ENCODE measurements around the gene FAXDC2.

The FAXDC2 gene

DNA sequence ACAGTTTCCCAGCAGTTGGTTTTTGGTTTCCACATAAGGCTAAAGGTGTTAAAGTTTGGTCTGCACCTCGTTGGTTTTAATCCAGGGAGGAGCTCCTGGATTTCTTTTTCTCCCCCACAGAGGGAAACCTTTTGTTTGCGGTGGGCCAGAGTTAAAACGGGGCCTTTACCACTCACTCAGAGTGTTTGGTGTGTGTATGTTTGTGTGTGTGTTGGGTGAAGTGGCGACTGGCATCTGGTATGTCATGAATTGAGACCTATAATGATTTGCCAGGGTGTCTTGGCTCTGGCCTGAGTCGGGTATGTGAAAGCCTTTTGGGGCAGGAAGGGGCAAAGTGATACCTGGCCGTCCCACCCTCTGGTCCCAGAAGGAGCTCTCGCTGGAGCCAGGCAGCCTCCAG lies 30.9 kb downstream of the FAXDC2 start:
- peaks cover 29 to 60% of the 10 kb centered on the region in 2 donors for H3K36me3 ChIP-seq (ENCODE audit: control insufficient read depth in 2 of 2, insufficient read depth in 2 of 2, low read length in 2 of 2)
- no peaks in the 10 kb centered on the region for H3K9me3 ChIP-seq (ENCODE audit: control insufficient read depth in 2 of 2, low read length in 2 of 2)
- H3K9ac ChIP-seq (ENCODE audit: low read depth in 1 of 2, low read length in 2 of 2): no peak overlapping the region
- no peak overlapping the region for H3K4me3 ChIP-seq (ENCODE audit: low read length in 2 of 2)
- H3K27ac ChIP-seq (ENCODE audit: low read depth in 2 of 2, low read length in 2 of 2): no peak overlapping the region
- H3K27me3 ChIP-seq (ENCODE audit: control insufficient read depth in 2 of 2, insufficient read depth in 2 of 2, low read length in 2 of 2): no peaks in the 10 kb centered on the region
- H3K4me1 ChIP-seq (ENCODE audit: control insufficient read depth in 2 of 2, insufficient read depth in 2 of 2, low read length in 2 of 2): no peaks in the 10 kb centered on the region

DNA sequence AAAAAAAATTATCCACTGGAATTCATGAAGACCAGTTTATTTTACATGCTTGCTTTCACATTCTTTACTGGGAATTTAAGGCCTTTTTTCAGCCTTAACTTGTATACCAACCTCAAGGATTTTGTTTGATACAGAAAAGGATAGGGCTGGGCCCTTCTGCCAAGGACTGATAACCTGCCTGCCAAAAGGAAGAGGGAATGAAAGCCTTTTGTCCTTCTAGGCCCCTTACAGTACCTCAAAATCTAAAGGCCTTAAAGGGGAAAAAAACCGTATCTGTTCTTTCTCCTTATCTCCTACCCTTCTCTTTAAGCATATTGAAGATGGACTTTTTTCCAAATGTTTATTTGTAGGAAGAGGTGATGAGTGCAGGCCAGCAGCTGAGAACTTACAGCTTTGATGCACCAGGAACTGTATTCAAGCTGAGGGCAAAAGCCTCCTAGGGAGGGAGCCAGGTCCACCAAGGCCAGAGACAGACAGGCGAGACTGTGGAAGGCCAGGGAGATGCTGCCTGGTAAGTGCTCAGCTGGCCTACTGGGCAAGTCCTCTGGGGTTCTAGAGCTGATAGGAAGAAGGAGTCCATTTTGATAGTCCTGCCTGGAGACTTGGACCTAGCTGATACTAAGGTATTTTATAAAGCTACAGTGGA lies 31.8 kb downstream of the FAXDC2 start:
- Histone ChIP-seq H3K9ac (ENCODE audit: low read depth in 1 of 2, low read length in 2 of 2) (no peak overlapping the region), H3K4me3 (ENCODE audit: low read length in 2 of 2) (no peak overlapping the region), H3K36me3 (ENCODE audit: control insufficient read depth in 2 of 2, insufficient read depth in 2 of 2, low read length in 2 of 2) (peaks cover 33 to 60% of the 10 kb centered on the region in 2 donors), H3K4me1 (ENCODE audit: control insufficient read depth in 2 of 2, insufficient read depth in 2 of 2, low read length in 2 of 2) (no peaks in the 10 kb centered on the region), H3K27ac (ENCODE audit: low read depth in 2 of 2, low read length in 2 of 2) (no peak overlapping the region), H3K9me3 (ENCODE audit: control insufficient read depth in 2 of 2, low read length in 2 of 2) (no peaks in the 10 kb centered on the region), H3K27me3 (ENCODE audit: control insufficient read depth in 2 of 2, insufficient read depth in 2 of 2, low read length in 2 of 2) (no peaks in the 10 kb centered on the region)

- Histone ChIP-seq H3K27me3 (ENCODE audit: control insufficient read depth in 2 of 2, insufficient read depth in 2 of 2, low read length in 2 of 2) (no peaks in the 10 kb centered on the region), H3K9me3 (ENCODE audit: control insufficient read depth in 2 of 2, low read length in 2 of 2) (no peaks in the 10 kb centered on the region), H3K27ac (ENCODE audit: low read depth in 2 of 2, low read length in 2 of 2) (no peak overlapping the region), H3K9ac (ENCODE audit: low read depth in 1 of 2, low read length in 2 of 2) (no peak overlapping the region), H3K4me3 (ENCODE audit: low read length in 2 of 2) (no peak overlapping the region), H3K36me3 (ENCODE audit: control insufficient read depth in 2 of 2, insufficient read depth in 2 of 2, low read length in 2 of 2) (peaks cover 41 to 61% of the 10 kb centered on the region in 2 donors), H3K4me1 (ENCODE audit: control insufficient read depth in 2 of 2, insufficient read depth in 2 of 2, low read length in 2 of 2) (no peaks in the 10 kb centered on the region)
These were observed 32.6 kb downstream of the FAXDC2 start for GRCh38 chr5:154817815-154818214.

- H3K27me3 ChIP-seq (ENCODE audit: control insufficient read depth in 2 of 2, insufficient read depth in 2 of 2, low read length in 2 of 2): no peaks in the 10 kb centered on the region
These were observed 33.4 kb downstream of the FAXDC2 start for GRCh38 chr5:154816891-154817492.

GRCh38 chr5:154815684-154816247 lies 34.6 kb downstream of the FAXDC2 start:
- Histone ChIP-seq H3K36me3 (ENCODE audit: control insufficient read depth in 2 of 2, insufficient read depth in 2 of 2, low read length in 2 of 2) (peaks cover 50 to 67% of the 10 kb centered on the region in 2 donors), H3K9me3 (ENCODE audit: control insufficient read depth in 2 of 2, low read length in 2 of 2) (no peaks in the 10 kb centered on the region), H3K27me3 (ENCODE audit: control insufficient read depth in 2 of 2, insufficient read depth in 2 of 2, low read length in 2 of 2) (no peaks in the 10 kb centered on the region), H3K4me3 (ENCODE audit: low read length in 2 of 2) (no peak overlapping the region), H3K27ac (ENCODE audit: low read depth in 2 of 2, low read length in 2 of 2) (no peak overlapping the region), H3K9ac (ENCODE audit: low read depth in 1 of 2, low read length in 2 of 2) (no peak overlapping the region), H3K4me1 (ENCODE audit: control insufficient read depth in 2 of 2, insufficient read depth in 2 of 2, low read length in 2 of 2) (no peaks in the 10 kb centered on the region)

More at GRCh38 chr5:154816891-154817492, 33.4 kb downstream of the FAXDC2 start:
- no peaks in the 10 kb centered on the region for H3K9me3 ChIP-seq (ENCODE audit: control insufficient read depth in 2 of 2, low read length in 2 of 2)
- no peak overlapping the region for H3K4me3 ChIP-seq (ENCODE audit: low read length in 2 of 2)
- H3K36me3 ChIP-seq (ENCODE audit: control insufficient read depth in 2 of 2, insufficient read depth in 2 of 2, low read length in 2 of 2): peaks cover 44 to 61% of the 10 kb centered on the region in 2 donors
- no peak overlapping the region for H3K27ac ChIP-seq (ENCODE audit: low read depth in 2 of 2, low read length in 2 of 2)
- H3K9ac ChIP-seq (ENCODE audit: low read depth in 1 of 2, low read length in 2 of 2): no peak overlapping the region
- H3K4me1 ChIP-seq (ENCODE audit: control insufficient read depth in 2 of 2, insufficient read depth in 2 of 2, low read length in 2 of 2): no peaks in the 10 kb centered on the region

GRCh38 chr5:154815025-154815424 lies 35.4 kb downstream of the FAXDC2 start:
- H3K4me1 ChIP-seq (ENCODE audit: control insufficient read depth in 2 of 2, insufficient read depth in 2 of 2, low read length in 2 of 2): no peaks in the 10 kb centered on the region
- H3K9ac ChIP-seq (ENCODE audit: low read depth in 1 of 2, low read length in 2 of 2): no peak overlapping the region
- no peaks in the 10 kb centered on the region for H3K9me3 ChIP-seq (ENCODE audit: control insufficient read depth in 2 of 2, low read length in 2 of 2)
- no peaks in the 10 kb centered on the region for H3K27me3 ChIP-seq (ENCODE audit: control insufficient read depth in 2 of 2, insufficient read depth in 2 of 2, low read length in 2 of 2)
- peaks cover 51 to 64% of the 10 kb centered on the region in 2 donors for H3K36me3 ChIP-seq (ENCODE audit: control insufficient read depth in 2 of 2, insufficient read depth in 2 of 2, low read length in 2 of 2)
- no peak overlapping the region for H3K4me3 ChIP-seq (ENCODE audit: low read length in 2 of 2)
- H3K27ac ChIP-seq (ENCODE audit: low read depth in 2 of 2, low read length in 2 of 2): no peak overlapping the region

- Histone ChIP-seq H3K4me1 (ENCODE audit: control insufficient read depth in 2 of 2, insufficient read depth in 2 of 2, low read length in 2 of 2) (no peaks in the 10 kb centered on the region), H3K27ac (ENCODE audit: low read depth in 2 of 2, low read length in 2 of 2) (no peak overlapping the region), H3K36me3 (ENCODE audit: control insufficient read depth in 2 of 2, insufficient read depth in 2 of 2, low read length in 2 of 2) (peaks cover 52 to 70% of the 10 kb centered on the region in 2 donors), H3K9me3 (ENCODE audit: control insufficient read depth in 2 of 2, low read length in 2 of 2) (no peaks in the 10 kb centered on the region), H3K9ac (ENCODE audit: low read depth in 1 of 2, low read length in 2 of 2) (no peak overlapping the region), H3K27me3 (ENCODE audit: control insufficient read depth in 2 of 2, insufficient read depth in 2 of 2, low read length in 2 of 2) (no peaks in the 10 kb centered on the region), H3K4me3 (ENCODE audit: low read length in 2 of 2) (no peak overlapping the region)
These were observed 36.7 kb downstream of the FAXDC2 start for GRCh38 chr5:154813736-154814135.

DNA sequence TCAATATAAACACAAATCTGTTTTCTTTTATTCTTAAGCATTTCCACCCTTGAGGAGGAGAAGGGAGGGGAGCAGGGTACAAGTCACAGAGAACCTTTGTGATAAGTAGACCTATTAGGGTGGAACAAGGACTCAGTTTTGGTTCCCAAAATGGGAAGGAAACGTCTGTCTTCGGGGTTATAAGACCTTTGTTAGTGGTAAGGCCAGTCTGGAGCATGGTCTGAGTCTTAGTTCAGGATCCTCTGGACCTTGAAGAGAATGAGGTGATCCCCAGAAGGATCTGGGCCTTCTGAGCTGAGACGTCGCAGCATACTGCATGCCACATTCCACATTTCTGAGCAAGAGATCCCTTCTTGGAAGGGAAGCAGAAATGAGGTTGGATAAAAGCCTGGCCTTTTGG lies 37.2 kb downstream of the FAXDC2 start:
- Histone ChIP-seq H3K27me3 (ENCODE audit: control insufficient read depth in 2 of 2, insufficient read depth in 2 of 2, low read length in 2 of 2) (no peaks in the 10 kb centered on the region), H3K36me3 (ENCODE audit: control insufficient read depth in 2 of 2, insufficient read depth in 2 of 2, low read length in 2 of 2) (peaks cover 58 to 75% of the 10 kb centered on the region in 2 donors), H3K4me3 (ENCODE audit: low read length in 2 of 2) (no peak overlapping the region), H3K27ac (ENCODE audit: low read depth in 2 of 2, low read length in 2 of 2) (no peak overlapping the region), H3K4me1 (ENCODE audit: control insufficient read depth in 2 of 2, insufficient read depth in 2 of 2, low read length in 2 of 2) (no peaks in the 10 kb centered on the region), H3K9me3 (ENCODE audit: control insufficient read depth in 2 of 2, low read length in 2 of 2) (no peaks in the 10 kb centered on the region), H3K9ac (ENCODE audit: low read depth in 1 of 2, low read length in 2 of 2) (no peak overlapping the region)

GRCh38 chr5:154811653-154812465 lies 38.5 kb downstream of the FAXDC2 start:
- Histone ChIP-seq H3K9ac (ENCODE audit: low read depth in 1 of 2, low read length in 2 of 2) (no peak overlapping the region), H3K36me3 (ENCODE audit: control insufficient read depth in 2 of 2, insufficient read depth in 2 of 2, low read length in 2 of 2) (peaks cover 58 to 76% of the 10 kb centered on the region in 2 donors), H3K27me3 (ENCODE audit: control insufficient read depth in 2 of 2, insufficient read depth in 2 of 2, low read length in 2 of 2) (no peaks in the 10 kb centered on the region), H3K9me3 (ENCODE audit: control insufficient read depth in 2 of 2, low read length in 2 of 2) (no peaks in the 10 kb centered on the region), H3K4me3 (ENCODE audit: low read length in 2 of 2) (no peak overlapping the region), H3K4me1 (ENCODE audit: control insufficient read depth in 2 of 2, insufficient read depth in 2 of 2, low read length in 2 of 2) (no peaks in the 10 kb centered on the region), H3K27ac (ENCODE audit: low read depth in 2 of 2, low read length in 2 of 2) (no peak overlapping the region)

DNA sequence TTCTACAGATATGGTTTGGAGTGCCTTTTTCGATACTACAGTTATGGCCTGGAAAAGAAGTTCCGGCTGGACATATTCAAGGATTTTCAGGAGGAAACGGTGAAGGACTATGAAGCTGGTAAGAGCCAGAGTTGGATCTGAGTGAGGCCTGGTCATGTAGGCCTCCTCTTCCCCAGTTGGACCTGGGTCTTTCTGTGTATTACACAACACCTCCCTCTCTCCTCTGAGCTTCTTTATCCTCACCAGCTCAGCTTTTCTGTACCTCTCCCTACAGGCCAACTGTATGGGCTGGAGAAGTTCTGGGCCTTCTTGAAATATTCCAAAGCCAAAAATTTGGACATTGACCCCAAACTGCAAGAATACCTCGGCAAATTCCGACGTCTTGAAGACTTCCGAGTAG lies 39.2 kb downstream of the FAXDC2 start:
- Histone ChIP-seq H3K4me3 (ENCODE audit: low read length in 2 of 2) (no peak overlapping the region), H3K27ac (ENCODE audit: low read depth in 2 of 2, low read length in 2 of 2) (no peak overlapping the region), H3K9me3 (ENCODE audit: control insufficient read depth in 2 of 2, low read length in 2 of 2) (no peaks in the 10 kb centered on the region), H3K36me3 (ENCODE audit: control insufficient read depth in 2 of 2, insufficient read depth in 2 of 2, low read length in 2 of 2) (peaks cover 53 to 76% of the 10 kb centered on the region in 2 donors), H3K4me1 (ENCODE audit: control insufficient read depth in 2 of 2, insufficient read depth in 2 of 2, low read length in 2 of 2) (no peaks in the 10 kb centered on the region), H3K27me3 (ENCODE audit: control insufficient read depth in 2 of 2, insufficient read depth in 2 of 2, low read length in 2 of 2) (no peaks in the 10 kb centered on the region), H3K9ac (ENCODE audit: low read depth in 1 of 2, low read length in 2 of 2) (no peak overlapping the region)
